ENCODE measurements around the gene CYB5RL.
A peak's percentile ranks its signal among the peaks of the same experiment; 100 is the strongest.
"Not testable (repeated sequence)": the region's sequence is repeated elsewhere in the genome, so short reads cannot be mapped to it uniquely, and the experiment has no call there.

Gene CYB5RL

DNA sequence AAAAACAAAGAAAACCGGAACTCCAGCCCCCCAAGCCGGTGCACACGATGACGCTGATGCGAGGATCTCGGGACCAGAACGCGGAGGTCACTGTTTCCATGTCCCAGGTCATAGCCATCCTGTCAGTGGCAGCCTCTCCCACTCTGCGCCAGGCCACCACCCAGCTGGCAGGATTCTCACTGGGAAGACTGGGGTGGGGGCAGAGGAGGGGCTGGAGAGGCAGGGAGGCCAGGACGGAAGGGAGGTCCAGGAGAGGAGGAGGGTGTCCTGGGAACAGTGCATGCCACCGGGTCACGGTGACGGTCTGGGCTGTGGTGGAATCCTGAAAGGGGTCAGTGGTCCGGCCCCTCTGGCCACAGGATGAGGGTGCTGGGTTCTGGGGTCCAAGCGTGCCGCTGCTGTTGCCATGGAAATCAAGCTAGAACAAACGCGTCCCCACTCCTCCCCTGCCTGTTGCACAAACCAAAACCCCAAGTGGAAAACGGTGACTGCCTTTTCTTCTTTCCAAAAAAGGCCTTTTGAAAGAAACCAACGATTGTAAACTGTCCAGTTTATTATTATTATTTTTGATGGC is 26.2 kb upstream of the CYB5RL start:
- no peak for DNase-seq (ENCODE audit: low spot score)

DNA sequence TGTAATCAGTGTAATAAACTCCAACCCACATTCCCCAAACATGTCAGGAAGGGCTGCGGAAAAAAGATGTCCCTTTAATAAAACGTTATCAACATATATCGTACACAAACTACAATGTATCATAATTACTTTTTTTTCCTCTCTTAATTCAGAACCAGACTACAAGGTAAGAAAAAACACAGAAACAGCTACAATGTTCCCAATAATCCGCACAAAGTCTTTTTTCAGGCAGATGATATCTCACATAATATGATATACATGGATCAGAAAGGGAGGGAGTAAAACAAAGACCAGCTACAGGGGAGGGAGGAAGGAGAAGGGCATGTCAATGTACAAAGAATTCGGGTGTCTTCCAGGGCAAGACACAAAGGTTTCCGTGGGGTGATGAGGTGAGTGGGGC is 25.5 kb upstream of the CYB5RL start:
- no peak for DNase-seq (ENCODE audit: low spot score)

DNA sequence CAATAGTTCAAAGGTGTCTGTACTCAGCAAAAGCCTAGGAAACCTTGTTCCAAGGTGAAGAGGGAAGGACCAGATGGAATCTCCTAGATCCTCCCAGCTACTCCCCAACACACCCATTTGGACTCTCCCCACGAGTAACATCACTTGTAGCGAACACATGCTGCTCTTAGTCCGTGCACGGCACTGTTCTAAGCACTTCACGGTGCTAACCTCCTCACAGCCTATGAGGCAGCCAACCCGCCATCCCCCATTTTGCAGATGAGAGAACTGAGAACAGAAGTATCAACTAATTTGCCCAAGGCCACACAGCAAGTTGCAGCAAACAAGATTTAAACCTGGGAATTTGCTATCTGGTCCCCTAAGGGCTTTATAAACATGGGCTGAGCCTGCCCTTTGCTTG is 24.4 kb upstream of the CYB5RL start:
- DNase-seq (ENCODE audit: low spot score): no peak

DNA sequence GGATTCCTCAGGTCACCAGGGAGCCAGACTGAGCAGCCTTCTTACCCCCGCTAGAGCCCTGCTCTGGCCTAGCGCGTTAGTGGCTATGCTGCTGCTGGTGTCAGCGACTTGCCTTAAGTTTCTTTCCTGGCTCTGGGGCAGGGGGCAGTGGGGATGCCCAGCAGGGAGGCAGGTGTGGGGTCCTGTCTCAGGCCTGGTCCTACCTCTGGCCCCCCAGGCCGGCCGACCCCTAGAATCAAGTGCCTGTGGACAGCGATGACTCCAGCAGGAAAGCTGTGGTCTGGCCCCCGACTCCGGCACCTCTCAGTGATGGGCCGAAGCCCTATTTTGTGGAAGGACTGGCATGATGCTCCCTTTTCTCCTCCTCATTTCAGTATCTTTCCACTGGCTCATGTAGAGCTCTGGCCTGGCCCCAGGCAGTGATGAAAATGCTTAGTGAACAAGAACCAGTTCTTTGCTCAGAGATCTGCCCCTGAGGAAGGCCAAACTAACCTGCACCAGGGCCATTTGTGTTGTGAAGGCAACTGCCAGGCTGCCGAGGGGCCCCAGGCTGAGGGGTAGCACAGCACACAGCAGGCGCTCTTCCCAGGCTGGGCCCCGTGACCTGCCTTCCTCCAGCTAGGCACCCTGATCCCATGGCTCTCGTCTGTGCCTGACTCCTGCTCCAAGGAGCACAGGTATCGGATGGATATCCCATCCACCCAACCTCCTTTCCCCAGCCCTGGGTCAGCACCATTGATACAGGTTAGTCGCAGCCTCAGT is 23.8 kb upstream of the CYB5RL start:
- no peak for DNase-seq (ENCODE audit: low spot score)

DNA sequence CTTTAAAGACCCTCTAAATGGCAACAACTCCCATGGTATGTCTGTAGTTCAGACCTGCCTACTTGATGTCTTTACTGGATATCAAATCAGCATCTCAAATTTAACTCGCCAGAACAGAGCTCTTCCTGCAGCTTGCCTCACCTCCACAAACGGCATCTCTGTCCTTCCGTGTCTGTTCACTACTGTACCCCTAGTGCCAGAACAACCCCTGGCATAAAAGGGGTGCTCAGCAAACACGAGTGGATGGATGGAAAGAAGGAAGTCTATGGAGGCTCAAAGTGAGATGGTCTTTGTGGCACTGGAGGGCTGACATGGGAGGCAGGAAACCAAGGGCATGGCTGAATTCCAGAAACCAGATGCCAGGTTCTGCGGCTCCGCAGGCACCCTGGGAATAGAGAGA is 22.9 kb upstream of the CYB5RL start:
- no peak for DNase-seq (ENCODE audit: low spot score)

DNA sequence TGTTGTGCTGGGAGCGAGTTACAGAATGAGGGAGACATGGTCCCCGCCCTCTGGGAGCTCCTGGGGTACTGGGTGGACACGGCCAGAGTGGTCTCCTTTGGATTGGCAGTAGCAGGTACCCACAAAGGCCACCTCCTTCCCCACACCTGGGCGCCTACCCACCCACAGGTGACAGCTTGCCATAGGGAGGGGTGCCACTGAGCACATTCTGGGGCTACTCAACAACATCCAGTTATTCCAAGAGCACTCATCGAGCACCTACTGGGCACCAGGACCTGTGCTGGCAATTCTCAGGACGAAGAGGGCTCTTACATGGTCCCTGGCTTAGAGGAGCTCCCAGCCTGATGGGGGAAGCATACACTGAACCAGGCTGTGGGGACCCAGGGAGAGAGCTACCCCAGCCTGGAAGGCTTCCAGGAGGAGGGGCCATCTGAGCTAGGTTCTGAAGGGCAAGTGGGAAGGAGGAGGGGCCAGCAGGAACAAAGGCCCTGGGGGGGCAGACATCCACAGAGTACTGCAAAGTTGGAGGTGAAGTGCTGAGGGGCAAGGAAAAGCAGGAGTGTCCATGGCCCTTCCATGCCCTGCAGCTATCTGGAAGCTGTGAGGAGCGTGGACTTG is 22.1 kb upstream of the CYB5RL start:
- no peak for DNase-seq (ENCODE audit: low spot score)

DNA sequence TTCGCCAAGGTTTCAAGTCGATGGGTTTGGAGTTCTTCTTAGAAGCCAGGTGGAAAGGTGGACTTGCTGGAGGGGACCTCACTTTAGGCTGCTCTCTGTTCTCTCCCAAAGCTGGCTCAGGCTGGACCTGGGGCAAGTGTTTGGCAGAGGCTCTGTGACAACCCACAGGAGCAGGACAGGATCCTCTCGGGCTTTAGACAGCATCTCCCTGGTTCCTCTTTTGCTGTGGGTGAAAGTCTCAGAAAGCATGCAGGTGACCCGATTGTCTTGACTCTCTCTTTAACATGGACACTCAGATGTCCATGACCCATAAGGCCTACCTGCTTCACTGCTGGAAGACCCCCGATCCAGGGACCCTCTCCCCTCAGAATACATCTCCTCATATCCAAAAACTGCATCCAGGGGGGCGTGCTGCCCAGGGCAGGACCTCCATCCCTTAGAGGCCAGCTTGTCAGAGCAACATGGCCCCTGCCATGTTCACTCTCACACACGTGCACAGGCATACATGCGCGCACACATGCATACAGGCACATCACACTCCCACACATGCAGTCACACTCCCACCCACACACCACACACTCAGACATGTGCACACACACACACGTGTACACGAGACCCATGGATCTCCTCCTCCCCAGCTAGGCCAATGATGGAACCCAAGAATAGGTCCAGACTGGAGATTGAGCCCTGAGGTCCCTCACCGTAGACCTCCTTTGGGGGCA is 21.4 kb upstream of the CYB5RL start:
- no peak for DNase-seq (ENCODE audit: low spot score)

DNA sequence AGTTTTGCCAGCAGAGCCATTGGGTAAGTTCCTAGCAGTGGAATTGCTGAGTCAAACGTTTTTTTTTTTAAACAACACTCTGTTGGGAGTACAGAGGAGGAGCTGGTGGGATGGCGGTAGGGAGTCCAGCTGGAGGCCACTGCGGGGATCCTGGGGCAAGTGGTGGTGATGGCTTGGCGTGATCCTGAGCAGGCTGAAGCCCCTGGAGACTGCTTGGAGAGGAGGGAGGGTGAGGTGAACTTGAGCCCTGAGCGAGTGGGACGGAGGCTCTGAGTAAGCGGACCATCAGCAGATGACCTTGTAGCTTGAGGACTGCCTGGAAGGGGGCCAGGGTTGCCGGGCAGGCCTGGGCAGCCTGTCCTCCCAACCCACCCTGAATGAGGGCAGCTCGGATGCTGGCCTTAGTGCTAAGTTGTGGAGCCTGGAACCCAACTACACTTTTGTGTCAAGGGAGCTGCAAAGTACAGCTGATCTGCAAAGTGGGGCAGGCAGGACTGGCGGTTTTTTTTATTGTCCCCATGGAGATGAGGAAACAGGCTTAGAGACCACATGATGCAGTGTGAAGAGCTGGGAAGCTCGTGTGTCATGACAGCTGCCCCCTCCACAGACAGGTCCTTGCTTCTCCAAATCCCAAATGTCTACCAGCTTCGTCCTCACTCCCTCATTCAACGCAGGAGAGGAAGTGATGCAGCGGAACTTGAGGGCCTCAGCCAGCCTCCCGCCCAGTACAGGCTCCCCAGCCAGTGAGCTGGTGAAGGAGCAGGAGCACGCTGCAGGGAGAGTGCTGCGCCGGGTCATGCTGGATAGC is 20.4 kb upstream of the CYB5RL start:
- peak; percentile 74 for DNase-seq (ENCODE audit: low spot score)

DNA sequence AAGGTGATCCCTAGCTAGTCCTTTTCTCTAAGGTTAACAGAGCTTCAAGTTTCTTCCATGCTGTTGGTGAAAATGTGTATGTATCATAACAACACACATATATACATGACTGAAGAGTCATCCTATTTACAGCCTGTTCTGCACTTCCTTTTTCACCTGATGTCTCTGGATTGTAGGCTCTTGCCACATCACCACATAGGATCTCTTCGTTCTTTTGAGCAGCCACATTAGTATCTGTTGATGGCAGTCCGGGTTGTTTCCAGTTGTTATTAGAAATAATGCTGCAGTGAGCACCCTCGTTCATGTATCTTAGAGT is 19.8 kb upstream of the CYB5RL start:
- no peak for DNase-seq (ENCODE audit: low spot score)

DNA sequence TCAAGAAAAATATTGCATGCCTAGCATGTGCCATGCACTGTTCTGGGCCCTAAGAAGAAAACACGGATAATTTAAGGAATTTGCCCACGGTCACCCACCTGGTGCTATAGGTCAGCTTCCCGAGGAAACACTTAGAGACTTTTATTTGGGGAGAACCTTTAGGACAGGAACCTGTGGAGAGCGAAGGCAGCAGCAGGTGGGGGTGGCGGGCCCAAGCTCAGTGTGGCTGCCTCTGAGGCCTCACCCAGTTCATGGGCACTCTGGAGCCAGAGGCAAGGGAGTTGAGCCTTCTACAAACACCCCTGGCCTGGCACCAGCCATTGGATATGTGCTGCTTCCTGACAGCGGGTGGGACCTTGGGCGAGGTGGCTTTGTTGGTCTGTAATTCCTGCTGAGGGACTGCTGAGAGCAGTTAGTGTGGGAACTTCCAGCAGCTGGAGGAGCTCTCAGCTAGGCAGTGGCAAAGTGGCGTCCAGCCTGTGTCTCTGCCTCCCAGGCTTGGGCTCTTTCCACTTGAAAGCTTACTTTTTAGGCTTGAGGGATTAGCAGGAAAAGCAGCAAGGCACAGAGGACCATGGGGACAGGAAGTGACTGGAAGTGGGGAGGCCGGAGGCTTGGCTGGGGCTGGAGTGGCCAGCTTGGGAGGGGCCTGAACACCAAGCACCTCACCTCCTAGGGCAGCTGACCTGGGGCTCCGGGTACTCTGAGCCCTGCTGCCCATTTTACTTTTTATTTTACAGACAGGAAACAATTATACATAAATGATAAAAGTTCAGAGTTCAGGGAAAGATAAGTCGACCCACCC is 19.3 kb upstream of the CYB5RL start:
- DNase-seq (ENCODE audit: low spot score): no peak

DNA sequence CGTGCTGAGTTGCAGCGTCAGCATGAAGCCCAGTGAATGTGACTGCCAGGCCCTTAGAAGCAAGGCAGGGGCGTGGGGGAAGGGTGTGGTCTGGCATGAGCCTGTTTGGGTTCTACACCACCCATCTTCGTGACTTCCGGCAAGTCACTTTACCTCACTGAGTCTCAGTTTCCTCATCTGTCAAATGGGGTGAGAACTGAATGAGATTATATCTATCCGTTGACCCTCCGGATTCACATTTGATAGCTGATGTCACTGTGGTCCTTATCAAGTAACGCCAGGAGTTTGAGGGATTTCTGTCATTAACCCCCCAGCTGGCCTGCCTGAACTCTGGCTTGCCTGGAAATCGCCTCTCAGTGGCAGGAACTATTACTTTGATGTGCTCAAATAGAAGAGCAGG is 15.7 kb upstream of the CYB5RL start:
- no peak for DNase-seq (ENCODE audit: low spot score)

DNA sequence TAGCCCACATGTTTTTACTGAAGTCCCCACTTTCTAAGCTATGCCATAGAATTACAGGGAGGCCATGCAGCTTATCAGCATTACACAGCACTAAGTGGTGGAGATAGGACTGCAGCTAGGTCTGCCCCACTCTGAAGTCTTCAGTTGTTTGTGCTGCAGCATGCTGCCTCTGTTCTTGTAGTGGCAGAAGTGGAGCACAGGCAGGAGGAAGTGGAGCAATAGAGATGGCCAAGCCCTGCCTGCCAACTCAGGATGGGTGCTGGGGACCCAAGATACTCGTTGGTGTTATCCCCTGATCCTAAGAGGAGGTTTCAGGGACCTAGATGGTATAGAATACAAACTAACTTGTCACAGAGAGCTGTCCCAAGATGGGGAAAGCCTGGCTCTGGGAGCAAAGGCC is 13.0 kb upstream of the CYB5RL start:
- DNase-seq (ENCODE audit: low spot score): no peak

DNA sequence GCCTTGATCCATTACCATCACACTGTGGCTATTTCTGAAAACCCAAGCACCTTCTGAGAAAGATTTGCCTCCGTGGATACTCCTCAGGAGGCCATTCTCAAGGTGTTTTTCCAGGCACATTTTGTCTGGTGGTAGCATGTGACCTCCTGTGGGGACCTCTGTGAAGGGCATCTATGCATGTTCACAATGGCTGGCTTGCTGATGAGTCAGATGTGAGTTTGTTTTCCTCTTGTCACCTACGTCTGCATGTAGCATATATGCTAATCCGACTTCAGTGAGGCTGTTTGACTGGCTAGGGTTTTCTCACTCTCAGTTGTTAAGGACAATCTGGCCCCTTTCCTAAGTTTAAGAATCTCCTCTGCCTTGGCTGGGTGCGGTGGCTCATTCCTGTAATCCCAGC is 8.1 kb upstream of the CYB5RL start:
- DNase-seq (ENCODE audit: low spot score): not testable (repeated sequence)

DNA sequence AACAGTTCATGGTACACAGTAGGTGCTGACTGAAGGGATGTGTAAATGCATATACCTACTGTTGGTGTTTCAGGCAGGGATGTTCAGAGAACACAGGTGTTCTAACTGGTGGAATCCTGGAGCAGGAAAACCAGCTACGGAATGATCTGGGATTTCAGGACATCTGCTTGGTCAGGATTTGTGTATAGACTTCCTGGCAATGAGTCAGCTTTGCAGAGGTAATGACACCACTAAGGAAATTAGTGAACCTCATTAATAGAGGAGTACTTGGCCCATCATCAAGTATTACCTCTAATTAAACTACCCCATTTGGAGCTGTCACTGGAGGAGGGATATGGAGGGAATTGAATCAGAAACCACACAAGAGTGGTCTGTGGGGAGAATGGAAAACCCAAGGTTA is 7.5 kb upstream of the CYB5RL start:
- no peak for DNase-seq (ENCODE audit: low spot score)

DNA sequence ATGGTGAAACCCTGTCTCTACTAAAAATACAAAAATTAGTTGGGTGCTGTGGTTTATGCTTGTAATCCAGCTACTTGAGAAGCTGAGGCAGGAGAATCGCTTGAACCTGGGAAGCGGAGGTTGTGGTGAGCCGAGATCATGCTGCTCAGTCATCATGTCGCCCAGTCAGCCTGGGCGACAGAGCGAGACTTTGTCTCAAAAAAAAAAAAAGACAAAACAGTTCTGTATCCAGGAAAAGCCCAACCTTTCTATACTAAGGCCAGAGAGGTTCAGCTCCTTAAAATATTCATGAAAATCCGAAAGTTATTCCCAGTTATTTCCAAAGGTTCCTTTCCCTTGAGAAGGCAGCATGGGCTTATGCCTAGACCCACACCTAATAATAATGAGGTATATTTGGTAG is 4.4 kb upstream of the CYB5RL start:
- no peak for DNase-seq (ENCODE audit: low spot score)

DNA sequence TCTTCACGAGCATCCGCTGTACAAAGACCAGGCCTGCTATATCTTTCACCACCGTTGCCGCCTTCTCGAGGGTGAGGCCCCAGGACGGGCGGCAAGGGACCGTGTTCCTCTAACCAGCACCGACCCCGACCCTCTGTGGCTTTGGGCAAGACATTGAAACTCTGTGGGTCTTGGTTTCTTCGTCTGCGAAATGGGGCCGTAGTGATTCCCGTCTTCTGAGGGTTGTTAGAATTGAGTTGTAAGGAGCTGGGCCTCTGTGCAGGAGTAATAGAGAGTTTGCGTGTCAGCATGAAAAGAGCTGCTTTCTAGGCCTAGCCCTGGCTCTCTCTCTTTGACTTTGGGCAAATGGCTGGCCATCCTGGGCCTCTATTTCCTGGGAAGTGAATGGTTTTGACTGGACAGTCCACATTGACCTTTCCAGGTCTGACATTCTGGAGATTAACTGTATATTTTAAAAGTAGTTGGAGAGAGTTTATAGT is 728 bp upstream of the CYB5RL start:
- peak; percentile 27 for DNase-seq (ENCODE audit: low spot score)

DNA sequence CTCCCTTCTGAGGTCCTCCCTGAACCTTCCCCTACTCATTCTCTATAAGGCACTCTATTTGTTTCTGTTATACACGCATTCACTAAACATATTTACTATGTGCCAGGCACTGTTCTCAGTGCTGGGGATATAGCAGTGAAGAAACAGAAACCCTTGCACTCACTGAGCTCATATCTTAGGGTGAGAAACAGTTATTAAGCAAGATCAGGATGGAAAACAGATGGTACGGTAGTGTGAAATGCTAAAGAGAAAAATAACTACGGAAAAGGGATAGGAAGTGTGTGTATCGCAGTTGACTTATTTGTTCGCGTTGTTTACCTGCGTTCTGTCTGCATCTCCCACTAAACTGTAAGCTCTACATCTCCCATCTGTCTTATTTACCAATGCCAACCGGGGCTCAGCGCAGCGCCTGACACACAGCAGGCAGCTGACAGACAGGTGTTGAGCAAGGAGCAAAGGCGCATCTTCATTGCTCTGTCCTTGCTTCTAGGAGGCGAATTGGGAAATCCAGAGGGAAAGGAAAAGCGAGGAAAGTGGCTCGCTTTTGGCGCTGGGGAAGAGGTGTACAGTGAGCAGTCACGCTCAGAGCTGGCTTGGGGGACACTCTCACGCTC is 572 bp downstream of the CYB5RL start:
- peak; percentile 43 for DNase-seq (ENCODE audit: low spot score)

DNA sequence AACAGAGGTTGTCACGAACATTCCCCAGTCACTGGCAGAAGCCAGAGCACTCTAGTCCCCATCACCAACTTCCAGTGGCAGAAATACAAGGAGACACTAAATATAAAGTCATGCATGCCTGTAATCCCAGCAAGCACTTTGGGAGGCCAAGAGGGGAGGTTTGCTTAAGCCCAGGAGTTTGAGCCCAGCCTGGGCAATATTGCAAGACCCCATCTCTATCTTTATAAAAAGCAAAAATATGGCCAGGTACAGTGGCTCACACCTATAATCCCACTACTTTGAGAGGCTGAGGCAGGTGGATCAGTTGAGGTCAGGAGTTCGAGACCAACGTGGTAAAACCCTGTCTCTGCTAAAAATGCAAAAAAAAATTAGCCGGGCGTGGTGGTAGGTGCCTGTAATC is 6.4 kb downstream of the CYB5RL start:
- no peak for DNase-seq (ENCODE audit: low spot score)

DNA sequence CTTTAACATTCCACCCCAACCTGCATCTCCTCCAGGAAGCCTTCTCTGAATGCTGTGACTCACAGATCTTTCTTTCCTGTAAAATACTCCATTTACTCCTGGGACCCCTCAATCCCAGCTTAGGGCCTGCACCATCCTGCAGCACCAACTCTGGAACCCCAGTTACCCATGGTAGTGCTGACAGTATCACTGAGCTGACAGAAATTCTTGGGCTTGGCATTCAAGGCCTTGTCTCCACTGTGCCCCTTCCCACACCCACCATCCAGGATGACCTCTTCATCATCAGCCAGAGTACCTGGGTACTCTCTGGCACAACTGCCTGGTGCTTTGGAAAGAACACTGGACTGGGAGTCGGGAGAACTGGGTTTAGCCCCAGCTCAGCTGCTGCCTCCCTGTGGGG is 8.3 kb downstream of the CYB5RL start:
- no peak for DNase-seq (ENCODE audit: low spot score)

DNA sequence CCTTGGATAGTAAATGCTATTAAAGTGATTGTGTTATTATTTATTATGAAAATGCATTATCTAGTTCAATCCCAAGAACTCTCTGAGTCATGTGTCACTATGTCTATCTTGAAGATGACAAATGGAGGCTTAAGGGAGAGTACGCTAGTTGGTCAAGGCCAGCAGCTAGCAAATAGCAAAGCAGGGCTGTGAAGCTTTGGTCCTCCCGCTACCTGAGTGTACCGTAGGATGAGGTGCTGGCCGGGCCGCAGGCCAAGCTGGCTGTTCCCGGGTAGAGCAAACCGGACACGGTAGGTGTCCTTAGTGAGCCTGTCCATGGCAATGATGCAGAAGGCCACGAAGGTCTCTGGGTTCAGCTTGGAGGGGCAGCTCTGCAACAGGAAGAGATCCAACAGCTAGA is 9.3 kb downstream of the CYB5RL start:
- DNase-seq (ENCODE audit: low spot score): no peak

DNA sequence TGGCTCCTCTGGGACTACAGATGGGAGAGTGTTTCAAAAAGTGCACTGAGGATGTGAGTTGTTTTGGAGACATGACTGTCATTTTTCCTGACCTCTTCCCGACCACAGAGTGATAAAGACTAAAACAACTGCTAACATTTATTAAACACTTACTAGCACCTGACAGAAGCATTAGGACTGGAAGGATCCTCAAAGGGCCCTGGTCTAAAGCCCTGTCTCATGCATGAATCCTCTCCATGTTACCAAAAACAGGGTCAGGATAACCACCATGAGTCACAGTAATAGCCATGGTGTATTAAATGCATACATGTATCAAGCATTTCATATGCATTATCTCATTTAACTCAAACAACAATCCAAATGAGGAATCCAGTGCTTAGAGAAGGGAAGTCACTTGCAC is 11.5 kb downstream of the CYB5RL start:
- no peak for DNase-seq (ENCODE audit: low spot score)
